NCI-H774 (cell line): ENCODE results near the gene CDC14A.
A peak's percentile ranks its signal among the peaks of the same experiment; 100 is the strongest.
"Not testable (repeated sequence)": the region's sequence is repeated elsewhere in the genome, so short reads cannot be mapped to it uniquely, and the experiment has no call there.

ENCODE experiments used
- DNase-seq: peaks from one replicate; lab custom pipeline; 2025; lab: John Stamatoyannopoulos, UW

CDC14A gene

GRCh38 chr1:100404821-100405220 lies 52.5 kb downstream of the CDC14A start:
- DNase-seq = no peak

- DNase-seq = not testable (repeated sequence)
Observed at GRCh38 chr1:100405902-100406301, 53.6 kb downstream of the CDC14A start.

- not testable (repeated sequence) for DNase-seq
Observed at GRCh38 chr1:100407390-100407789, 55.1 kb downstream of the CDC14A start.

- DNase-seq = no peak
Observed at GRCh38 chr1:100411019-100411418, 58.7 kb downstream of the CDC14A start.

GRCh38 chr1:100411574-100411973 lies 59.3 kb downstream of the CDC14A start:
- DNase-seq = no peak

- no peak for DNase-seq
Observed at GRCh38 chr1:100413035-100413434, 60.7 kb downstream of the CDC14A start.

GRCh38 chr1:100414693-100415497 lies 62.6 kb downstream of the CDC14A start:
- DNase-seq = no peak

- no peak for DNase-seq
Observed at GRCh38 chr1:100415498-100415778, 63.1 kb downstream of the CDC14A start.

- no peak for DNase-seq
Observed at GRCh38 chr1:100419072-100419471, 66.8 kb downstream of the CDC14A start.

- DNase-seq = no peak
Observed at GRCh38 chr1:100422065-100422464, 69.8 kb downstream of the CDC14A start.

GRCh38 chr1:100423832-100424337 lies 71.6 kb downstream of the CDC14A start:
- no peak for DNase-seq

GRCh38 chr1:100428160-100428559 lies 75.9 kb downstream of the CDC14A start:
- DNase-seq = no peak

GRCh38 chr1:100430325-100430756 lies 78.0 kb downstream of the CDC14A start:
- no peak for DNase-seq

- no peak for DNase-seq
Observed at GRCh38 chr1:100431954-100432353, 79.6 kb downstream of the CDC14A start.

- no peak for DNase-seq
Observed at GRCh38 chr1:100433563-100433962, 81.3 kb downstream of the CDC14A start.

- DNase-seq = no peak
Observed at GRCh38 chr1:100434831-100435230, 82.5 kb downstream of the CDC14A start.

GRCh38 chr1:100438375-100438774 lies 86.1 kb downstream of the CDC14A start:
- DNase-seq = no peak

GRCh38 chr1:100438789-100439188 lies 86.5 kb downstream of the CDC14A start:
- no peak for DNase-seq

GRCh38 chr1:100440075-100440809 lies 87.9 kb downstream of the CDC14A start:
- DNase-seq = peak; percentile 28

- DNase-seq = no peak
Observed at GRCh38 chr1:100441146-100441545, 88.8 kb downstream of the CDC14A start.

GRCh38 chr1:100441651-100442050 lies 89.3 kb downstream of the CDC14A start:
- DNase-seq = no peak

GRCh38 chr1:100443811-100444571 lies 91.7 kb downstream of the CDC14A start:
- DNase-seq = no peak

GRCh38 chr1:100445565-100445964 lies 93.3 kb downstream of the CDC14A start:
- no peak for DNase-seq
